Mesodermal cell (in vitro differentiated cells): ENCODE data around the gene RAB13.

Experiments used
- H3K27ac ChIP-seq: 2 replicates; pipeline ENCODE4 v1.7.0; 2013; ENCODE audit warnings: mild to moderate bottlenecking, low read depth, low read length, moderate library complexity; ENCODE audit not compliant: severe bottlenecking
- H3K36me3 ChIP-seq: 2 replicates; pipeline ENCODE4 v1.7.1; 2013; ENCODE audit warnings: mild to moderate bottlenecking, low read length, moderate library complexity; ENCODE audit not compliant: control insufficient read depth, insufficient read depth
- H3K4me1 ChIP-seq: one replicate; pipeline ENCODE4 v1.7.1; 2013; ENCODE audit warnings: mild to moderate bottlenecking, low read length; ENCODE audit not compliant: insufficient read depth, control insufficient read depth, poor library complexity, severe bottlenecking
- H3K4me3 ChIP-seq: 2 replicates; pipeline ENCODE4 v1.7.0; 2013; ENCODE audit warnings: low read length, control low read depth, mild to moderate bottlenecking; ENCODE audit not compliant: insufficient read depth, poor library complexity, severe bottlenecking; ENCODE audit errors: extremely low read depth
- H3K9me3 ChIP-seq: 2 replicates; pipeline ENCODE4 v1.7.1; 2013; ENCODE audit warnings: mild to moderate bottlenecking, low read length, moderate library complexity; ENCODE audit not compliant: control insufficient read depth
- WGBS, 2 experiments: methylation state at CpG; one replicate each; pipeline ENCODE4 v1.1.5; 2013; ENCODE audit warnings: missing lambda C conversion rate in 2 of 2; ENCODE audit not compliant: insufficient coverage in 2 of 2; 5-methylcytosine and 5-hydroxymethylcytosine counted together

Gene RAB13

DNA sequence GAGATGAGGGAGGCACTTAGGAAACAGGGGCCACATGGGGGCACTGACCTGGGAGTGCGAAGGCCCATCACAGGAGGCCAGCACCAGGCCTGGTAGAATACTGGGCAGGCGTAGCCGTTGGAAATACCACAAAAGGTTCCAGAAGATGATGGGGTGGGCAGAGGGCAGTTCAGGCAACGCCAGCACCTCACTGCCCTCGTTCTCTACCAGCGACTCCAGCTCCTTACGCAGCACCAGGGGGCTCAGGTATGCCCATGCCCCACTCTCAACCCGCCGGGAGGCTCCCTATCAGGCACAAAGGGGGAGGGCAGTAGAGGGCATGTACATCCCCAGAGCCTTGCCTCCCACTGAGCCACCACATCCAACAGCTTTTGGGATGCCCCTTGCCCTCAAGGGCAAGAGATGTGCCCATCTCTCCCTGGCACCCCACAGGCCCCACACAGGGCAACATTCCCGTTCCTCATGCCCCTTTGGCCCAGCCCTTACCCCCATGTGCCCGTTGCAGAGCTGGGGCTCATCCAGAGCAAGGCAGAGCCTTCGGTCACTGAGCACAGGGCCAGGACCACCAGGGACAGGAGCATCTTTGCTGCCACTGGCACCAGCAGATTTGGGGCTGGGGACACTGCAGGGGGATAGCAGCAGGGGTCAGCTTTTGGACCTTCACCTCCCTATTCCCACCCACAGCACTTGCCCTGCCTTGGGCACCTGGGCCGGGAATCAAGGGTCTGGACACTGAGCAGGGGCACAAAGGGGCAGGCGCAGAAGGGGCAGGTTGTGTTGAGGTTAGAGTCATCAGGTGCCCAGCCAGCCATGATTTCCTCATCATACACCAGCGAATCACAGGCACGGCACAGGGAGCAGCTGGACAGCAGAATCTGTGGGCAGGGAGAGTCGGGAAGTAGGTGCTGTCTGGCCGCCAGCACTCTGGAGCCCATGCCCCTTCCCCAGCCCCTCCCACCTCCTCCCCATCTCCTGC lies 53.7 kb downstream of the RAB13 start:
- Histone ChIP-seq H3K4me1 (peaks cover 7% of the 10 kb centered on the region), H3K4me3 (no peak overlapping the region), H3K36me3 (peaks cover 51% of the 10 kb centered on the region), H3K9me3 (no peaks in the 10 kb centered on the region), H3K27ac (no peak overlapping the region)
- 97 to 99% methylated on average over 10 to 13 of the region's 18 CpGs for WGBS, 2 experiments
